DND-41 (cell line): ENCODE data around the gene DSCAML1.

Experiments
- ATAC-seq: fragments of 200-7000 bp; cut with Tn5 transposase; 3 replicates; pipeline ENCODE4 v1.9.1; 2021; ENCODE audit warnings: low read depth; ENCODE audit not compliant: insufficient read depth
- DNase-seq: peaks from one replicate; pipeline ENCODE4 v3.0.0-alpha.2; 2020
- H2AFZ ChIP-seq: 2 replicates; pipeline ENCODE4 v1.6.0; 2012; ENCODE audit warnings: low read depth, low read length
- H3K27ac ChIP-seq: 2 replicates; pipeline ENCODE4 v1.5.1; 2012; ENCODE audit warnings: low read length, inconsistent platforms
- H3K27me3 ChIP-seq: fragments of 200-600 bp; sonication (generic); 2 replicates; pipeline ENCODE4 v1.6.0; 2012; ENCODE audit warnings: low read length, mild to moderate bottlenecking, inconsistent platforms; ENCODE audit not compliant: insufficient read depth, poor library complexity
- H3K36me3 ChIP-seq: 2 replicates; pipeline ENCODE4 v1.5.1; 2012; ENCODE audit warnings: low read length, inconsistent platforms; ENCODE audit not compliant: insufficient read depth
- H3K4me1 ChIP-seq: 2 replicates; pipeline ENCODE4 v1.5.1; 2012; ENCODE audit warnings: mild to moderate bottlenecking, low read length; ENCODE audit not compliant: insufficient read depth
- H3K4me2 ChIP-seq: 2 replicates; pipeline ENCODE4 v1.6.0; 2012; ENCODE audit warnings: mild to moderate bottlenecking, moderate library complexity, low read length, inconsistent platforms; ENCODE audit not compliant: insufficient read depth
- H3K4me3 ChIP-seq, 2 experiments: fragments of 200-600 bp in 1 of 2; shearing (Covaris generic) in 1 of 2; 2 replicates each; pipeline ENCODE4 v1.5.1; 2012 to 2016; ENCODE audit warnings: inconsistent platforms in 2 of 2, low read length in 2 of 2, mild to moderate bottlenecking in 2 of 2, low read depth in 1 of 2, moderate library complexity in 1 of 2
- H3K79me2 ChIP-seq: 2 replicates; pipeline ENCODE4 v1.6.0; 2012; ENCODE audit warnings: low read length, inconsistent platforms; ENCODE audit not compliant: insufficient read depth
- H3K9ac ChIP-seq: 2 replicates; pipeline ENCODE4 v1.6.0; 2012; ENCODE audit warnings: low read depth, mild to moderate bottlenecking, inconsistent platforms, low read length, moderate library complexity
- H3K9me3 ChIP-seq: 2 replicates; pipeline ENCODE4 v1.5.1; 2012; ENCODE audit warnings: low read length, moderate library complexity, mild to moderate bottlenecking, inconsistent platforms; ENCODE audit not compliant: insufficient read depth, severe bottlenecking
- H4K20me1 ChIP-seq: 2 replicates; pipeline ENCODE4 v1.6.0; 2012; ENCODE audit warnings: low read length; ENCODE audit not compliant: insufficient read depth
- CTCF ChIP-seq: IDR thresholded peaks from 2 replicates; pipeline ENCODE4 v1.5.1; 2012; ENCODE audit warnings: borderline replicate concordance, low read length, moderate library complexity, mild to moderate bottlenecking; ENCODE audit not compliant: poor library complexity, severe bottlenecking; ENCODE audit errors: extremely low read depth
- EZH2 ChIP-seq: IDR thresholded peaks from 3 replicates; pipeline ENCODE4 v1.6.1; 2012; ENCODE audit warnings: borderline replicate concordance, low read depth, mild to moderate bottlenecking, moderate library complexity, low read length, inconsistent platforms; ENCODE audit not compliant: severe bottlenecking

The DSCAML1 gene, protein sequence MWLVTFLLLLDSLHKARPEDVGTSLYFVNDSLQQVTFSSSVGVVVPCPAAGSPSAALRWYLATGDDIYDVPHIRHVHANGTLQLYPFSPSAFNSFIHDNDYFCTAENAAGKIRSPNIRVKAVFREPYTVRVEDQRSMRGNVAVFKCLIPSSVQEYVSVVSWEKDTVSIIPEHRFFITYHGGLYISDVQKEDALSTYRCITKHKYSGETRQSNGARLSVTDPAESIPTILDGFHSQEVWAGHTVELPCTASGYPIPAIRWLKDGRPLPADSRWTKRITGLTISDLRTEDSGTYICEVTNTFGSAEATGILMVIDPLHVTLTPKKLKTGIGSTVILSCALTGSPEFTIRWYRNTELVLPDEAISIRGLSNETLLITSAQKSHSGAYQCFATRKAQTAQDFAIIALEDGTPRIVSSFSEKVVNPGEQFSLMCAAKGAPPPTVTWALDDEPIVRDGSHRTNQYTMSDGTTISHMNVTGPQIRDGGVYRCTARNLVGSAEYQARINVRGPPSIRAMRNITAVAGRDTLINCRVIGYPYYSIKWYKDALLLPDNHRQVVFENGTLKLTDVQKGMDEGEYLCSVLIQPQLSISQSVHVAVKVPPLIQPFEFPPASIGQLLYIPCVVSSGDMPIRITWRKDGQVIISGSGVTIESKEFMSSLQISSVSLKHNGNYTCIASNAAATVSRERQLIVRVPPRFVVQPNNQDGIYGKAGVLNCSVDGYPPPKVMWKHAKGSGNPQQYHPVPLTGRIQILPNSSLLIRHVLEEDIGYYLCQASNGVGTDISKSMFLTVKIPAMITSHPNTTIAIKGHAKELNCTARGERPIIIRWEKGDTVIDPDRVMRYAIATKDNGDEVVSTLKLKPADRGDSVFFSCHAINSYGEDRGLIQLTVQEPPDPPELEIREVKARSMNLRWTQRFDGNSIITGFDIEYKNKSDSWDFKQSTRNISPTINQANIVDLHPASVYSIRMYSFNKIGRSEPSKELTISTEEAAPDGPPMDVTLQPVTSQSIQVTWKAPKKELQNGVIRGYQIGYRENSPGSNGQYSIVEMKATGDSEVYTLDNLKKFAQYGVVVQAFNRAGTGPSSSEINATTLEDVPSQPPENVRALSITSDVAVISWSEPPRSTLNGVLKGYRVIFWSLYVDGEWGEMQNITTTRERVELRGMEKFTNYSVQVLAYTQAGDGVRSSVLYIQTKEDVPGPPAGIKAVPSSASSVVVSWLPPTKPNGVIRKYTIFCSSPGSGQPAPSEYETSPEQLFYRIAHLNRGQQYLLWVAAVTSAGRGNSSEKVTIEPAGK (N-terminal part only)

DNA sequence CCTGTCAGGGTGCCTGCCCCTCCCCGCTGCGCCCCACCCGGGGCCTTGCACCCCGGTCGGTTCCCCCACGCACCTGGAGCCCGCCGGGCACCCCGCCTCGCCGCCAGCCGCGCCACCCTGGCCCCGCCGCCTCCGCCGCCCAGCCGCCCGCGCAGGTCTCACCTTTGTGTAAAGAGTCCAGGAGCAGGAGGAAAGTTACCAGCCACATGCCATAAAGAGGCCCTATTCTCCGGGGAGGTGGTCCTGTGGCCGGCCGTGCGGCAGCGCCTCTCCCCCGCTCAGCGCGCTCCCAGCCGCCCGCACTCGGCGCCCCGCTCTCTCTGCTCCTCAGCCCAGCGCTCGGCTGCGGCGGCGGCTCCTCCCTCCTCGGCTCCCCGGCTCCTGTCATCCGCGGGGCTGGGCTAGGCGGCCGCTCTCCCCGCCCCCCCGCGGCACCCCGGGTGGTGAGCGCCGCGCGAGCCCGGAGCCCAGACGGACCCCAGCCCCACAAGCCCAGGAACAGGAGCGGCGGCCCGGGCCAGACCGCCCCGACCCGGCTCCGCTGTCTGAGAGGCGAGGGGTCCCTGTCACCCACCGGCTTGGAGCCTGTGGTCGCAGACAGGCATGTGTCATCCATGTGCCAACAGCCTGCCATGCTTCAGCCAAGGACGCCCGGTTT lies at the start of gene DSCAML1:
Gene DSCAML1 (minus strand): TSS at position 345 of the 658 bp plus-strand sequence. CDS start 137 bp downstream, at position 208.
- Histone ChIP-seq H3K9me3 (no peaks in the 10 kb centered on the region), H2AFZ (no peak within 1 kb of the TSS), H3K27ac (no peak within 1 kb of the TSS), H3K4me3 (no peak within 1 kb of the TSS), H3K36me3 (peaks cover 3% of the 10 kb centered on the region; the same call in 1 of the 2 replicates), H3K4me2 (no peak within 1 kb of the TSS), H3K4me1 (no peaks in the 10 kb centered on the region), H3K27me3 (no peaks in the 10 kb centered on the region), H3K9ac (no peak within 1 kb of the TSS), H3K79me2 (no peaks in the 10 kb centered on the region), H4K20me1 (peaks cover 7% of the 10 kb centered on the region; the same call in 1 of the 2 replicates)
- DNase-seq: no peak
- TF ChIP-seq EZH2: no peak
- TF ChIP-seq CTCF: no peak
- ATAC-seq: no peak

DNA sequence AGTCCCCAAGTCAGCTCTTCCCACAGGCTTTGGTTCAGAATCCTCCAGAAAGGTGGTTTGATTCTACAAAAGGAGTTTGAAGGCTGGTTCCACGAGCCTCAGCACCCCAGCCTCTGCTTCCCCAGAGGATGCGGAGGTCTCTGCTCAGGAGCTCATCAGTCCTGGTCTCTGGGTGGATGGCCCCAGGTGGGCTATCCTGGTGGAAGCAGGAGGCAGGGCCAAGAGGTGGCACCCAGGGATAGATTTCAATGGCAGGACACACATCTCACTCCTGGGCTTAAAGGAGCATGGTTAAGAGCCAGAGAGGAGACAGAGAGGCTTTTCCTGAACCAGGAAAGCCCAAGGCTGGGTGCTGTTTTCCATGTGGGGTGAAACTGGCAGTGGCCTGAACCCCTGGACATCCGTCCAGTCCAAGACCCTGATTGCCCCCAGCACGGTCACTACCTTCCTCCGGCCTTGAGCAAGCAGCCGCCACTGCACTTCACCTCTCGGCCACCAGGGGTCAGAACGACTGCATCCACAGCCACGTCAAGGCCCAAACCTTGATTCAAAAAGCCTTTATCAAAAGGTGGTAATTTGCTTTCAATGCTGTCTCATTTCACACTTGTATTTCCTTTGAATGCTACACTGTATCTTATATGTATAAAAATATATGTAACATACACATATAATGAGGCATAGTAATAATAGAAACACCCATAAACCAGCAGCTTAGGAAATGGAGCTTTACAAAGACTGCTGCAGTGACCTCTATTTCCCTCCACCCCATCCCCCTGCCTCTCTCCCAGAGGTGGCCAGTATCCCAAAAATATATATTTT lies 46.9 kb upstream of the DSCAML1 start:
- TF ChIP-seq EZH2 (no peak), CTCF (peak; percentile 98)
- H2AFZ ChIP-seq: no peak overlapping the region
- peak overlapping the region; percentile 75 for H3K27ac ChIP-seq
- DNase-seq: peak; percentile 77
- no peaks in the 10 kb centered on the region for H4K20me1 ChIP-seq
- no peaks in the 10 kb centered on the region for H3K9me3 ChIP-seq
- peaks cover 41% of the 10 kb centered on the region for H3K36me3 ChIP-seq
- no peaks in the 10 kb centered on the region for H3K27me3 ChIP-seq
- H3K4me3 ChIP-seq: no peak overlapping the region
- peak; percentile 77 for ATAC-seq
- H3K4me2 ChIP-seq: no peak overlapping the region
- peaks cover 19% of the 10 kb centered on the region for H3K79me2 ChIP-seq
- H3K9ac ChIP-seq: peak overlapping the region; percentile 25
- H3K4me1 ChIP-seq: peaks cover 27% of the 10 kb centered on the region
